Inflammatory macrophage treated with lipopolysaccharide for 4 hours (primary cell): ENCODE measurements around the gene PTPRG.

Experiments used
- DNase-seq: peaks from one replicate; pipeline ENCODE4 v3.0.0-alpha.2; 2020

PTPRG gene

DNA sequence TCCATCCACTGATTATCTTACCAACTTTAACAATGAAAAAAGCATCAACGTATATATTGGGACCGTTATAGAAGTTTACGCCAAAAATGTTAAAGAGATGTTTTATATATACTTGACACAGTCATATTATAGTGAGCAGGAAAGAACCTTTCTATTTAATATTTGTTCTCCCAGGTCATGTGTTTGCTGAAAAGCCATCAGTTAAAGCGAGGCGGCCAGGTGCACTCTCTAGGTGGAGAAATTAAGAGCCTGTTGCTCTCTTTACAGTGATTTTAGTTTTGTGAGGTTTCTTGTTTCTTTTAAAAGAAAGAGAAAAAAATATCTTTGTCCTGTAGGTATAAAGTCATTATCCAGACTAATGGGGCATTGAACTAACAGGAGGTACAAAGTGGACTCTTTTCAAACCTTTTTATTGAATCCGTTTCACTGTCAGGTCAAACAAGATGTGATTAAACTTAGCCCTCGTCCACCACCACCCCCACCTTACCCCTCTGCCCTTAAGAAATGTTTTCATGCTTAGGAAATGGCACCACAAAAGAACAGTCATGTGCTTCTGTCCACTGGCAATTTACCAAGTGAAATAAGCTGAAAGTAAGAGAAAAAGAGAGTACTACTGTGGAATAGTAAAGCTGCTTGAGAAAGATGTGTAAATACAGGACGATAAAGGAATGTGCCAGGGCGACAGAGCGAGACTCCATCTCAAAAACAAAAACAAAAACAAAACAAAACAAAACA is 279.9 kb downstream of the PTPRG start:
- DNase-seq = no peak

GRCh38 chr3:61841988-61842387 is 280.6 kb downstream of the PTPRG start:
- DNase-seq = no peak

- DNase-seq = no peak
Measured at GRCh38 chr3:61844346-61844745, 283.0 kb downstream of the PTPRG start.

GRCh38 chr3:61846488-61846887 is 285.1 kb downstream of the PTPRG start:
- no peak for DNase-seq

GRCh38 chr3:61847784-61848462 is 286.6 kb downstream of the PTPRG start:
- DNase-seq = no peak

DNA sequence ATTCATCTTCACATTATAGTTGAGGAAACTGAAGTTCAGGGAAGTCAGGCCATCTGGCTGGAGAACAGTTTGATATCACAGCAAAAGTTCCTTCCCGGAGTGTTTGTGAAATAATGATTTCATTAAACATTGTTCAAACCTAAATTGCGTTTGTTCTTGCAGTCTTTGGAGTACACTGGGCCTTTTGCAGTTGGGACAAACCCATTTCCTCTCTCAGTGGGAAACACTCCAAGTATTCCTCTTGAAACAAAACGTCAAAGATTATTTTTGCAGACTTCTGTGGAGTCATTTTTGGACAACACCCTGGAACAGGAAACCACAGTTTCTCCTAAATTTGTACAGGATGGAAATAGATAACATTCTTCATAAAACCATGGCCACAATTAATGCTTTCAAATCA is 287.5 kb downstream of the PTPRG start:
- no peak for DNase-seq

DNA sequence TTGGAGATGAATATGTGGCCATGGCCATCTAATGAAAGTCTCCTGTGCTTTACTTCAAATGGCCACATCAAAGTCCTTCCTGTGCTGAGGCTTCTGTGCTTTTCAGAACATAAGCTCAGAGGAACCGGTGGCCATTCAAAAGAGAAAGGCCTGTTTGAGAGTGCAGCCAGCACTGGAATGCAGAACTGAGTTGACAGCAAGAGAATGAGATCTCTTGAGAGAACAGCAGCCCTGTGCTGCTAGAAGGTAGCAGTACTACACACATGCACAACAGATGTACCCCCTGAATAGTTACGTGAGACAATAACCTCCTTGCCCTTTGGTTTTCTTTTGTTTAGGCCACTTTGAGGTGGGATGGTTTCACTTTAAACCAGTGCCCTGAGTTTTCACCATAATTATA is 292.5 kb downstream of the PTPRG start:
- DNase-seq = no peak

GRCh38 chr3:61855211-61855610 is 293.8 kb downstream of the PTPRG start:
- no peak for DNase-seq

DNA sequence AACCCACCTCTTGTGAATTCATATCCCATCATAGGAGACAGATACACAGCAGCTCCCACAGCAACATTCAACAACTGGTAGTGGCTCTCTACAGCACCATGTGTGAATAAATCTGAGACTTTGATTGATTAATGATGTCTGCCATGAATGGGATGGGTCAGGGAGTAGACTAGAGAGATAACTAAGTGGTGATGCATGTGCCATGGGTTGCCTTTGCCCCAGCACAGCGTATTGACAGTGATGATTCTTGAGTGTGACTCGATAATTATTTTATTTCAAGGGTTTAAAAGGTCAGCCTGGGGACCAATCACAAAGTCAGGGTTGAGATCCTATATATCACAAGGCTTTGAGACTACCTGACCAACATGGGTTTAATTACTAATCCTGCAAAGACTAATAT is 295.9 kb downstream of the PTPRG start:
- DNase-seq = no peak

DNA sequence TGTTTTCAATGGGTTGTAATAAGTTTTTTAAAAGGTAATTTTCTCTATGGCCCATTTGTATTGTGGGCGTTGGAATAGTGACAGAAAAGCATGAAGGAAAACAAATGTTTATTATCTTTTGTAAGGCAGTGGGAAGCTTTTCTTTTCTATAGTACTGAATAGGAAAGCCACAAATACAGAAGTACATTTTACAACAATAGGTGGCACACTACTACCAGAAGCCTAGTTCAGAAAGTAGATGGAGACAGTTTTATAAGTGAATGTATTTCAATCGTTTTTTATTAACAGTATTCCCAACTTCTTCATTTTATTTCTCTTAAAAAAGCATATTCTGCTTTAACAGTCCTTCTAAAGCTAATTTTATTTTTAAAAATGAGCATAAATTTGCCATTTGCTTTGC is 296.7 kb downstream of the PTPRG start:
- DNase-seq = no peak

DNA sequence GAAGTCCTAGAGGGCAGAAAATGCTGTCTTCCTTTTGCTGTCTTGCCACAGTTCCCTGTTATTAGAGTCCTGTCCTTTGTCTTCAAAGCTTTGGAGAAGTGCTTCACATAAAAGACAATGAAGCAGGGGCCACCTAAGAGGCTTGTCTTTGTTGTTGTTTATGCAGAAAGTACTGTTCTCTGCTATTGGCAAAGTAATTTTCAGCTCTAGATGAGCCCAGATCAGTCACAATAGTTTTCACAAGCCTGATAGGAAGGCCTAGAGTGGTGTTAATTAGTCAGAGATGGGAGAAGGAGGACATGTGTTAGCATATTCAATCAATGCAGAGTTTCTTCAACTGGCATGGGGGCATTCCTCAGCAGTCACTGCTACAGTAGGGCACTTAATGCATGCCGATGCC is 300.0 kb downstream of the PTPRG start:
- DNase-seq = no peak

DNA sequence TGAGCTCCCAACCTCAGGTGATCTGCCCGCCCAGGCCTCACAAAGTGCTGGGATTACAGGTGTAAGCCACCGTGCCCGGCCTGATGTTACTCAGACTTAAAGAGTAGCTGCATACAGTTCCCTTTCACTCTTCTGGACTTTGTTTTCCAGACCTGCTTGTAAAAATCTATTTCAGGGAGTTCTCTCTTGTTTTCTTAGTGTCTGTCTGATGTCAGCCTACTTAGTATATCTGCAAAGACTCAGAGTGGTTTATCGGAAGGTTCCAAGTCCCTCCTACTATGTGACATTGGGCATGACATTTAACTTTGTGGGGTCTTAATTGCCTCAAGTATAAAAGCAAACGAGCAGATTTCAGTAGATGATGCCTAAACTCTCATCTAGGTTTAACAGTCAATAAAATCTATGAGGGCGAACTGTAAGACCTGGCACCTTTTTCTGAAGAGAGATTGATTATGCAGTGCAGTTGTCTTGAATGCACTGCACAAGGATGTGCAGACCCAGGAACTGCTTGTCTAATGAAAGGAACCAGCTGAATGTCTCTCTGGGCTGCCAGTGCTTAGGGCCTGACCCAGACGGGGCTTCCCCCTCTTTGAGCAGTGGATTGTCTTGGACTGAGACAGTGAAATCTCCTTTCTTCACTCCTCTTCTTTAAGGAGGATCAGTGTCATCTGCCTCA is 301.4 kb downstream of the PTPRG start:
- DNase-seq = no peak

DNA sequence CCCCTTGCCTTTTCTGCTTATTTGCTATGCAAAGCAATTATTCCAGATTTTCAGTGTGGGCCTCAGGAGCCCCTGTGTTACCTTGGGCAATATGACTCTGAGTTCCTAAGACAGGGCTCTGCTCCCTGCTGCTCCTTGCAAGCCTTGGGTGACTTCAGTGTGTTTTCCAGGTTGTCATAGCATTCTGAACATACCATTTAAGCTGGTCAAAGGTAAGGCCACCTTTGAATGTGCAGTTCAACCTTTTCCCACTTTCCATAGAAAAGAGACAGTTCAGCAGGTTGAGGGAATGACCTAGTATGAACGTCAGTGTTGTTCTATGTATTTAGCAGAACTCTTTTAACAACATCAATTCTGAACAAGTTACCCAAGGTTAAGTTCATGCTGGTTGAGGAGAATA is 302.2 kb downstream of the PTPRG start:
- no peak for DNase-seq

DNA sequence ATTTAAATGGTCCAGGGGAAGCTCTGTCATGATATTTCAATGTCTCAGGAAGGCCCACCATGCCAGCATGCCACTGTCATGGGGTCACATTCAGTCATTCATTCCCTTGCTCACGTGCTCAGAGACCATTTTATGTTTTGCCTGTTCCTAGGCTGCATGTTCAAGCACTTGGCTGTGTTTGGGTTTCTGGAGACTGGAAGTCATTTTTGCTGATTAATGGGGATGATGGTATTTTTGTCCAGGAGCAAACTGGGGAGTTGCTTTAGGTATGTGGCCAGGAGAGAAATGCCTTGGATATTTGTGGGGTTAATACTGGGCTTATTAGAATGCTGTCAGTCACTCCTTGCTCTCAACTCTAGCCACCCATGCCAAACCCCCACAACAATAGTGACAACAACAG is 303.5 kb downstream of the PTPRG start:
- no peak for DNase-seq

GRCh38 chr3:61865466-61866152 is 304.2 kb downstream of the PTPRG start:
- no peak for DNase-seq

DNA sequence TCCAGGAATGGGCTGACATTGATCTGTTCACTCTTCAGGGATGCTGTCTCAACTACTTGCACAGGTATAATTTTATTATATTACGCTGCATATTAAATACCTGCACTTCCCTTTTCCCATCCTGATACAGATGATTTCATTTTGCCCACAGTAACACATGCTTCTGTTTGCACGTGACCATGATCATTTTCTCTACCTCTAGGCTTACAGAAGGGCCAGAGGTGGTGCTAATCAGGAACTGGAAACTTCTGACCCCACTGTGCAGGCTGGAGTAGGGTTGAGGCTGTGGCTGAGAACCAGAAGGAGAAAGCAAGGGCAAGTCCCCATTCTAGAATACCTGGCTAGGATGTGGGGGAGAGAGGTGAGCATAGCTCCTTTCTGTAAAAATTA is 304.8 kb downstream of the PTPRG start:
- no peak for DNase-seq

GRCh38 chr3:61866961-61867461 is 305.6 kb downstream of the PTPRG start:
- no peak for DNase-seq

GRCh38 chr3:61868499-61868898 is 307.1 kb downstream of the PTPRG start:
- no peak for DNase-seq

DNA sequence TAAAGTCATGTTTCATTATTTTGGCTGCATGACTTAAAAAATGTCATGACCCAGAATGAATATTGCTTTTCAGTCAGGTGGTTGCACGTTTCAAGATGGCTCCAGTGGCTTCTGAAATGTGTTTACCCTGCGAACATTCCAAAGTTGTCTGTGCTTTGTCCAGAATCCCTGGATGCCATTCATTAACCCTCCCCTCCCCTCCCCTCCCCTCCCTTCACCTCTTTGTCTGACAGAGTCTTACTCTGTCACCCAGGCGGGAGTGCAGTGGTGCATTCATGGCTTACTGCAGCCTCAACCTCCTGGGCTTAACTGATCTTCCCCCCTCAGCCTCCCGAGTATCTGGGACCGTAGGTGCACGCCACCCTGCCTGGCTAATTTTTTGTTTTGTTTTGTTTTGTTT is 308.0 kb downstream of the PTPRG start:
- no peak for DNase-seq

GRCh38 chr3:61871644-61872043 is 310.3 kb downstream of the PTPRG start:
- DNase-seq = no peak

DNA sequence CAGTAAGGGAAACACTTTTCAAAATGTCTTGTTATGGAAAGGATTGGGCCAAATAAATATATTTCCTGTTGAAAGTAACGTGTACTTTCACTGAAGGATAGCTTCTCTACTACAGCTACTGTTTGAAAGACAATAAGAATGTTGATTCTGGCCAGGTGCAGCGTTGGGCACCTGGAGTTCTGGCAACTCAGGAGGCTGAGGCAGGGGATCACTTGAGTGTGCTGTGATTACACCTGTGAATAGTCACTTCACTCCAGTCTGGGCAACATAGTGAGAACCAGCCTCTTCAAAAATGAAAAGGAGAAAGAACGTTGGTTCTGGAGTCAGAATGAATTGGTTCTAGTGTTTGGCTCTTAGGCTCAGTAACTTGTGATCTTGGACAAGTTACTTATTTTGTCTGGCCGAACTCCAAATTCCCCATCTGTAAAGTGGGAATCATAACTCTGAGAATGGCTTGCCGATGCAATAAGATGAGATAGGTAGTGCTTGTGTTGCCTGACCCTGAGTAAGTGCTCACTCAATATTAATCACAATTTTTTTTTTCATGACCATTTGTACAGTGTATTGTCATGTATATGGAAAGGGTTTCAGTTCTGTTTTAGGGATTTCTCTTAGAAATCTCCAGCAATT is 310.8 kb downstream of the PTPRG start:
- DNase-seq = no peak

DNA sequence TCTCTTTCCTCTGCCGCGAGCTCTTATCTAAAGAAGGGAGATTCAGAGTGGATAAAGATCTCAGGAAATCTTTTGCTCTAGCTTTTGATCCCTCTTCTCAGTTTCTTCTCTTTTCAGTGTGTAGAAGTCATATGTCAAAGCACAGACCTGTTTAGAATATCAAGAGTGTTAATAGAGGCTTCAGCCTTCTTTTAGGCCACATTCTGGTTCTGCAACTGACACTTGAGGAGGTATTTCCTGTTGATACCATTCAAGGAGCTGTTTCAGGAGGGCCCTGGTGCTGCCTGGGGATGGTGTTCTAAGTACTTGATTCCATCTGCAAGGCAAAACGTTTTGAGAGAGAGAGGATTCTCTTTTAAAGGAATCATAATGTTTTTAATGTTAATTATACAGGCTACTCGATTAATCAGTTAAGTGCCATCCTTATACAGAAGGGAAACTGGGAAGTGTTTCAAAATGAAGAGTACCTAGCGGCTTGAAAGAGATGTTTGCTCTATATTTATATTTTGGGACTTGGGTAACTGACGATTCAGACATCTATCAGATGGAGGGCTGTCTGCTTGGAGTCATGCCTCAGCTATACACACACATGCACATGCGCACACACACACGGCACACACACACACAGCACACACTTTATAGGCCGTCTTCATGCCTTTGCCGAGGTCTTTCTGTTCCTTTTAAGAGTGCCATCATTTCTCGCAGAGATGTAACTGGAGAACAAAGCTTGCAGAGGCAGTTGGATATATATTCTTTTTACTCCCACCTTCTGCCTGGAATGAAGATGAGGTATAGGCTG is 313.9 kb downstream of the PTPRG start:
- DNase-seq = no peak
